NCI-H82 (cell line): Measurements from ENCODE around the gene GSS.
A peak's percentile ranks its signal among the peaks of the same experiment; 100 is the strongest.

ENCODE experiments used
- DNase-seq: peaks from one replicate; lab custom pipeline; 2025; lab: John Stamatoyannopoulos, UW

GSS gene

GRCh38 chr20:34978092-34978744 is 22.6 kb upstream of the GSS start:
- DNase-seq, result no peak

DNA sequence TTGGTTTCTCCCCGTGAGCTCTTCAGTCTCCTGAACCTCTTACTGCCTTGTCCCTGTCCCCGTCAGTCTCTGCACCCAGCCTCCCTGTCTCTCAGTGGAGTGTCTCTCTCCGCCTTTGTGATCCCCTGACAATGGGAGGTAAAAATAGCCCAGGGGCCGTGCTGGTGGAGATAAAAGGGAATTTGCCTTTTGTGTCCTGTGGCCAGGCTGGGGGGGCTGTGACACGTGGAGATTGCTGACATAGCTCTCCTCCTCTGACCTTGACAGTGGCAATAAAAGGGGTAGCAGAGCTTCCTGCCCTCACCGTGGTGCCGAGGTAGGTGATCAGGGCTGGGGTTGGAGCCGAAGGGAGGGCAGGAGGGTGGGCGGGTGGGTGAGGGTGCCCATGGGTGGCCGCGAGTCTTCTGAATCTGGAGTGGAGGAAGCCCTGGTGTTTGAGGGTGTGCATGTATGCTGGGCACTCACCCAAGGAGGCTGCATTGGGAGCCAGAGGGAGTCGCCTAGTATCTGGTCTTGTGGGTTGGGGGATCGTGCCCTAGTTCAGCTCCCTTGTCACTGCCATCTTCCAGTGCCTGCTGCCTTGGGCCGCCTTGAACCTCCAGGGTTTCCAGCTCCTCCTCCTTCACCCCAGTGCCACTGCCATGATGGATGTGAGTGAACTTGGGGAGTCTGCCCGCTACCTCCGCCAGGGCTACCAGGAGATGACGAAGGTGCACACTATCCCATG is 21.9 kb upstream of the GSS start:
- DNase-seq, result peak; percentile 21

- no peak for DNase-seq
These were observed 20.7 kb upstream of the GSS start for GRCh38 chr20:34976286-34976685.

GRCh38 chr20:34974246-34974645 is 18.6 kb upstream of the GSS start:
- no peak for DNase-seq

GRCh38 chr20:34971561-34972235 is 16.1 kb upstream of the GSS start:
- peak; percentile 33 for DNase-seq

- no peak for DNase-seq
These were observed 15.4 kb upstream of the GSS start for GRCh38 chr20:34970846-34971560.

DNA sequence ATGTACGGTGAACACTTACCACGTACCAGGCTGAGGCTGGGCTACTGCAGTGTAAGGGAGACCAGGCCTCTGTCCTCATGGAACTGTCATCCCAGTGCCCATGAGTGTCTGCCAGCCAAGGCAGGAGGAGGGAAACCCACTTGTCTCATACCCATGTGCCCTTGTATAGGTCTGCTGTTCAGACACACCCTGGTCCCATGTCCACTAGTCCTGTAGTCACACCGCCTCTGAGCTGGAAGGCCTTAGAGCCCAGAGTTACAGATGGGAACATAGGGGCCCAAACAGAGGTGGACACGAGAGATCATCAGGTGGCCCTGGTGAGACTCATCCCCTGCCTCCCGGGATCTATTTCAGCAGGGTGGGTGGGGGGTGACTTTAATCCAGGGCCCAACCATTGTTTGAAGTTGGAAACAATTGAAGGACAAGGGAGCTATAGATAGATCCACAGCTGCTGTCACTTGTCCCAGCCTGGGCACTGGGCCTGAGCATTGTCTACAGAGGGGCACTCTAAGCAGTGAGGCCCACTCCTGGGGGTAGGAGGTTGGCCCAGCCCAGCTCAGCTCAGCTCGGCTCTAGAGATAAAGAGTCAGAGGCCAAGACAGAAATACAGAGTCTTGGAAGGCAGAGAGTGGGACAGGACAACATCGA is 14.7 kb upstream of the GSS start:
- DNase-seq, result no peak

DNA sequence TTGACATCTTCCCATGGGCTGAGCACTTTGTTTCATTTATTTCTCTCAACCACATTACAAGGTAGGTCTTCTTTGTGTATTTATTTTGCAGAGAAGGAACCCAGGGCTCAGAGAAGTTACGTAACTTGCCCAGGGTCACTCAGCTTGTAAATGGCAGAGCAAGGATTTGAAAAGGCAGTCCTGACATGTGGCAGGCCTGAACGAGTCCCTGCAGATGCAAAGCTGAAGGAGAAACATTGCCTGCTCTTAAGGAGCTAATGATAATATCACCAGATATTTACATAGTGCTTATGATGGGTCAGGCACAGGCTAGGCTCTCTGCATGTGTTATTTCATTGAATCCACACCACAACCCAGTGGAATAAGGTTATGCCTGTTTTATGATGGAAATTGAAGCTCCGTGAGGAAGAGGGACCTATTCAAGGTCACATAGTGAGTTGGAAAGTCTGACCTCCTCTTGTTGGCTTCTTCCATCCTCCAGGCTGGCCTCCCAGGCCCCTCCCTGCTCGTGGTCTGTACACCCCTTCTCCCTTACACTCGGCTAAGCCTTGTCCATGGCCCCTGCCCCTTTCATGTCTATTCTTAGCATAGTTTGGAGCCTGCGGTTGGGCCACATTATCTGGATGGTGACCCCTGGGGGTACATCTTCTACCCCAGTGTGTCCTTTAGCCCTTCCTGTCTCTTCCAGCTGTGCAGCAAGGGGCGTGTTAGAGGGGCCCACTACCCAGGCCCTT is 12.6 kb upstream of the GSS start:
- DNase-seq, result no peak

DNA sequence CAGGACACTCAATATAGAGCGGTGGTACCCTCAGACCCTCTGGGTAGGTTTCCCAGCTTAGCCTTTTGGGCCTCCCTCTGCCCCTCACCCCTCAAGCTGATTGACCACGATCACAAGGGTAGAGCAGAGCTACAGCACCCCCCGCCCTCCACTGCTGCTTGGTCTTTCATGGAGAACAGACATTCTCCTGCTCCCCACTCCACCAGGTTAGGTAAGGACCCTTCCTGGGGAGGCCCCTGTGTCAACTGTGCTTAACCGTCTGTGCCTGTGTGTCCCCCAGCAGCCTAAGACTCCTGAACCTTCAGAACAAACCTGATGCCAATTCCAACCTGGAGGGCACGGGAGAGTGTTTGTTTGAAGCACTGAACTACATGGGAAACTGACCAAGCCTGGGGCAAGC is 11.8 kb upstream of the GSS start:
- DNase-seq, result no peak

- DNase-seq, result no peak
These were observed 9.4 kb upstream of the GSS start for GRCh38 chr20:34965051-34965450.

DNA sequence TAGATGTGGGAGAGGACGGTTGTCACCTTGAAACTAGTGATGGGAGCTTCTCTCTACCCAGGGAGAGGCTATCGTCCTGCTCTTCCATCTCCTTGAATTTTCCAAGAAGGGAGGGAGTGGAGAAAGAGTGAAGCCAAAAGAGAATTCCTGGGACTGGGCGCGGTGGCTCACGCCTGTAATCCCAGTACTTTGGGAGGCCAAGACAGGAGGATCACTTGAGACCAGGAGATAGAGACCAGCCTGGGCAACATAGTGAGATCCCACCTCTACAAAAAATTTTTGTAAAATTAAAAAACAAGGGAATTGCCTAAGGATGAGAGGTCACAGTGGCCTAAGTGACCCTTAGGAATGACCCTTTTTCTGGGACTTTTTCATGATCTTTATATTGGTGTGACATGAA is 8.9 kb upstream of the GSS start:
- DNase-seq, result no peak

DNA sequence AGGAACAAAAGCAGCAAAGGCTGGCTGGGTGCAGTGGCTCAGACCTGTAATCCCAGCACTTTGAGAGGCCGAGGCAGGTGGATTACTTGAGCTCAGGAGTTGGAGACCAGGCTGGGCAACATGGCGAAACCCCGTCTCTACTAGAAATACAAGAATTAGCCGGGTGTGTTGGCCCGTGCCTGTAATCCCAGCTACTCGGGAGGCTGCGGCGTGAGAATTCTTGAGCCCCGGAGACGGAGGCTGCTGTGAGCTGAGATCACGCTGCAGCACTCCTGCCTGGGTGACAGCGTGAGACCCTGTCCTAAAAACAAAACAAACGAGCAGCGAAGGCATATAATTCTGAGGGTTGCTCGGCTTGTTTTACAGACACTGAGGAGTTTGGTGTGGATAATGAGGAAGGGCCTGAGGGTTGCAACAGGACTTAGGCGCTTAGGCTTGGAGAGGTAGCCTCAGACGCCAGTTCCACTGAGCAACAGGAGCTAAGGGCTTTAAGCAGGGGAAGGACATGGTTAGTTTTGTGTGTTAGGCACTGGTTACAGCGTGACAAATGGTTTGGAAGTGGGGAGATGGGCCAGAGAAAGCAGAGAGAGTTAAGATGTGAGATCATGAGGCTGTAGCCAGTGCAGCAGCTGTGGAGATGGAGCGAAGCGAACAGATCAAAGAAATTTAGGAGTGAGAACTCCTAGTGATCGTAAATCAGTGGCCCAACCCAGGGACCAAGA is 1.3 kb upstream of the GSS start:
- DNase-seq, result no peak

DNA sequence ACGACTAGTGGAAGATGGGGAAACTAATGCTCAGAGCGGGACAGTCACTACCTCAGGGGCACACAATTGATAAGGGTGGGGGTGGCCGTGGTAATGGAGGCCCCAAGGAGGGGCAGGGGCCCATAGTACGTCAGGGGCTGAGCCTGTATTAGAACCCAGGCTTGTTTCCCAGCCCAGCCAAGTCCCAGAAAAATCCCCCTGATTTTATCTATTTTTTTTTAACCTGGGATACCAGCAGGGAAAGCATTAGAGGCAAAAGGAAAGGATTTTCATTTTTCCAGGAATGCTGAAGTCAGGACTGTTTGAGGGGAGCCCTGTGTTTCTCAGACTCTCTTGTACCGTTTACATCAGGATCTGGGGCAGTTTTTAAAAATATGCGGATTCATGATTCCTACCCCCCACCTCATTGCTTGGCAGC is 444 bp upstream of the GSS start:
- no peak for DNase-seq

GRCh38 chr20:34954904-34955230 is 739 bp downstream of the GSS start:
- DNase-seq, result no peak

DNA sequence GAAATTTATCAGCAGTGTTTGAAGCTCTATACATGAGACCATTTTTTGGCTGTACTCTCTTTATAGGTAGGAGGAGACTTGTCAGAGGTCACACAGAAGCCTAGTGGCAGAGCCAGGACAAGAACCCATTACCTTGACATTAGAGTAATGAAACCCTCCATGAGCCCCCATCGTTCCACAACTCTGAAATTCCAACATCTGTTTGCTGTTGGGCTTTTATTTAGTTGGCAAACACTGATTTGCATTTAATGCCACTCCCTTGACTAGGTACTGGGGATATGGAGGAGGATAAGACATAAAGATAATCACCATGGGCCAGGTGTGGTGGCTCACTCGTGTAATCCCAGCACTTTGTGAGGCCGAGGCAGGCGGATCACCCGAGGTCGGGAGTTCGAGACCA is 1.6 kb downstream of the GSS start:
- DNase-seq, result no peak

DNA sequence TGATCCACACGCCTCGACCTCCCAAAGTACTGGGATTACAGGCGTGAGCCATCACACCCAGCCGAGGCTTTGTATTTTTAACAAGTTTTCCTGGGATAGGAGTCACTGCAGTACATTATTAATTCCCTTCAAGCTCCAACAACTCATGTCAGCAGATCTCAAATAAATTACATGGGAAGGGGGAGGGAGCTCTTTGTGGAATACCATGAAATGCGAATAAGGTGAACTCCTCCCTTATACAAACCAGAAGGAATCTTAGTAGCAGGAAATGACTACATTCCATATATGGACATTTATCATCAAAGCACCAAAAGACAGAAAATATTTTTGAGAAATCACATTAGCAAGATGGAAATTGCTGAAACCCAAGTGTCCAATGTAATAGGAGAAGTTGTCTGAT is 2.9 kb downstream of the GSS start:
- no peak for DNase-seq

DNA sequence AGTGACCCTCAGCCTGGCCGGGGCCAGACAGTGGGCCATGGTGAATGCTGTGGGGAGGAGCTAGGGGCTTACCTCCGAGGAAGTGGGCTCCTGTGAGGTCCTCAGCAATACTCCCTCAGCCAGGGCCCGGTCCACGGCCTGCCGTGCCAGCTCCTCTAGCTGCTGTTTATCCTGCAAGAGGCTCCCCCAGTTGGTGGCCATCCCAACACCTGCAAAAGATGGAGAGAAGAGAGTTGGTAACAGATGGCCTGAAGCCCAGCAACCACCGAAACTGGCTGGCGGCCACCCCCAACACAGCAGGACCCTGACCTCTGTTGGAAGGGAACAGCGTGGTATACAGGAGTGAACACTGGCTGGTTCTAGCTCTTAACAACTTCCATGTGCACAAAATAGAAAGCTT is 4.0 kb downstream of the GSS start:
- DNase-seq, result no peak

- no peak for DNase-seq
These were observed 4.4 kb downstream of the GSS start for GRCh38 chr20:34951252-34951651.

- no peak for DNase-seq
These were observed 6.5 kb downstream of the GSS start for GRCh38 chr20:34949120-34949519.

- DNase-seq, result no peak
These were observed 7.6 kb downstream of the GSS start for GRCh38 chr20:34948030-34948429.

DNA sequence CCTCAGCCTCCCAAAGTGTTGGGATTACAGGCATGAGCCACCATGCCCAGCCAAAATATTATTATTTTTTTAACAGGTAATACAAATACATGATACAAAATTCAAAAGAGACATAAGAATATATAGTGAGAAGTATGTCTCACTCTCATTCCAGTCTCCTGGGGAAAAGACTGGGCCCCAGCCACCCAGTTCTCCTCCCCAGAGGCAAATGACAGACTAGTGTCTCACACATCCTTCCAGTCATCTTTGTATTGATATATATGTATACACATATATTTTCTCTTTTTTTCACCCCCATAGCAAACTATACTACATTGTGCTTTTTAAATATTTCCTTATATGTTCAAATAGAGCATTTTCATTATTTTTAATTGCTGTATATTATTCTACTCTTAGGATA is 8.3 kb downstream of the GSS start:
- DNase-seq, result no peak
